ENCODE results near the gene COL15A1.

DNA sequence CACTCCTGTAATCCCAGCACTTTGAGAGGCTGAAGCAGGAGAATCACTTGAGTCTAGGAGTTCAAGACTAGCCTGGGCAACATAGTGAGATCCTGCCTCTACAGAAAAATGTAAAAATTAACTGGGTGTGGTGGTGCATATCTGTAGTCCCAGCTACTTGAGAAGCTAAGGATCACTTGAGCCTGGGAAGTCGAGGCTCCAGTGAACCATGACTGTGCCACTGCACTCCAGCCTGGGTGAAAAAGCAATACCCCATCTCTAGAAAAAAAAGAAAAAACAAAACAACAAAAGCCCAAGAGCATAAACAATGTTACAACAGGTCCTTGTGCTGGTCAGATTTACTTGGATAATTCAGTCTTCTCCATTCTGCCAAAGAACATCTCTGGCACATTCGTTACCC is 116.9 kb downstream of the COL15A1 start:
- no peak for TF ChIP-seq EZH2phosphoT487 (IDR thresholded peaks at IDR 0.05; ENCODE audit: borderline replicate concordance, low read length)
- TF ChIP-seq, protein P1, sequence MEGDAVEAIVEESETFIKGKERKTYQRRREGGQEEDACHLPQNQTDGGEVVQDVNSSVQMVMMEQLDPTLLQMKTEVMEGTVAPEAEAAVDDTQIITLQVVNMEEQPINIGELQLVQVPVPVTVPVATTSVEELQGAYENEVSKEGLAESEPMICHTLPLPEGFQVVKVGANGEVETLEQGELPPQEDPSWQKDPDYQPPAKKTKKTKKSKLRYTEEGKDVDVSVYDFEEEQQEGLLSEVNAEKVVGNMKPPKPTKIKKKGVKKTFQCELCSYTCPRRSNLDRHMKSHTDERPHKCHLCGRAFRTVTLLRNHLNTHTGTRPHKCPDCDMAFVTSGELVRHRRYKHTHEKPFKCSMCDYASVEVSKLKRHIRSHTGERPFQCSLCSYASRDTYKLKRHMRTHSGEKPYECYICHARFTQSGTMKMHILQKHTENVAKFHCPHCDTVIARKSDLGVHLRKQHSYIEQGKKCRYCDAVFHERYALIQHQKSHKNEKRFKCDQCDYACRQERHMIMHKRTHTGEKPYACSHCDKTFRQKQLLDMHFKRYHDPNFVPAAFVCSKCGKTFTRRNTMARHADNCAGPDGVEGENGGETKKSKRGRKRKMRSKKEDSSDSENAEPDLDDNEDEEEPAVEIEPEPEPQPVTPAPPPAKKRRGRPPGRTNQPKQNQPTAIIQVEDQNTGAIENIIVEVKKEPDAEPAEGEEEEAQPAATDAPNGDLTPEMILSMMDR (IDR thresholded peaks at IDR 0.05; ENCODE audit: low read depth, low read length, poor library complexity, severe bottlenecking) = no peak
